ENCODE measurements around the gene PRRX2. TPM values are rescaled to one million over a fixed set of nuclear protein-coding genes. Genes with fewer than 3 reads are reported as not detected.

PRRX2 gene
- total and polyA plus RNA-seq, 9 of the 15 experiments (the other 6 are each of a cell fraction or from before 2014, with no cell fraction given) = 0.21 TPM; not detected in 8

- TF ChIP-seq MGA (IDR thresholded peaks at IDR 0.05) = peak; percentile 45; the same call in 1 of the 2 replicates
- TF ChIP-seq ATF4 (CRISPR knock-in tag; IDR thresholded peaks at IDR 0.05) = no peak
- TF ChIP-seq SMARCE1 (IDR thresholded peaks at IDR 0.05) = no peak
- no peak for TF ChIP-seq JUND (IDR thresholded peaks at IDR 0.05; ENCODE audit: borderline replicate concordance, low read depth, low read length)
- no peak for TF ChIP-seq JUND (tag; IDR thresholded peaks at IDR 0.05; ENCODE audit: borderline replicate concordance, low read depth, low read length)
- TF ChIP-seq CTCFL (IDR thresholded peaks at IDR 0.05; ENCODE audit: borderline replicate concordance, insufficient read depth, low read depth, low read length, poor library complexity, severe bottlenecking) = peak; percentile 18
These were observed 53.7 kb downstream of the PRRX2 start (continued) for GRCh38 chr9:129719135-129719534.

All from K562 (cell line).